ENCODE measurements around the gene ARF1.

Gene ARF1

DNA sequence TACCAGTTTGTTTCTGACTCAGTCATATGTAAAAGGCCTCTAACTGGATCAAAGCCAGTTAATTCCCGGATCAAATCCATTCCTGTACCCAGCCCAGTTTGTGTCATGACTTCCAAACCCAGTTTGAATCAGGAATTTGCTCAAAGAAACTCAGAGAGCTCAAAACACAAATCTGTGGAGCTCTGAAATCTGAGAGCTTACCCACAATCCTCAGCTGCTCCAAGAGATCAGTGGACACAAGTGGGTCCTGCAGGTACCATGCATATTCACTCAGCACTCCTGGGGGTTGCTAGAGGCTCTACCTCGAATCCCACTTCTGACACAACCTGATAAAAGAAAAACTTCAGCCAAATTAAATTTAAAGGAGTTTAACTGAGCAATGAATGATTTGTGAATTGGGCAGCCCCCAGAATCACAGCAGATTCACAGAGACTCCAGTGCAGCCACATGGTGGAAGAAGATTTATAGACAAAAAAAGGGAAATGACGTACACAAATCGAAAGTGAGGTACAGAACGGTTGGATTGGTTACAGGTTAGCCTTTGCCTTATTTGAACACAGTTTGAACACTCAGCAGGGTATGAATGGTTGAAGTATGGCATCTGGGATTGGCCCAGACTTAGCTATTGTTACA is 38.5 kb downstream of the ARF1 start:
- no peak for DNase-seq (ENCODE audit: low read depth in 2 of 2)

DNA sequence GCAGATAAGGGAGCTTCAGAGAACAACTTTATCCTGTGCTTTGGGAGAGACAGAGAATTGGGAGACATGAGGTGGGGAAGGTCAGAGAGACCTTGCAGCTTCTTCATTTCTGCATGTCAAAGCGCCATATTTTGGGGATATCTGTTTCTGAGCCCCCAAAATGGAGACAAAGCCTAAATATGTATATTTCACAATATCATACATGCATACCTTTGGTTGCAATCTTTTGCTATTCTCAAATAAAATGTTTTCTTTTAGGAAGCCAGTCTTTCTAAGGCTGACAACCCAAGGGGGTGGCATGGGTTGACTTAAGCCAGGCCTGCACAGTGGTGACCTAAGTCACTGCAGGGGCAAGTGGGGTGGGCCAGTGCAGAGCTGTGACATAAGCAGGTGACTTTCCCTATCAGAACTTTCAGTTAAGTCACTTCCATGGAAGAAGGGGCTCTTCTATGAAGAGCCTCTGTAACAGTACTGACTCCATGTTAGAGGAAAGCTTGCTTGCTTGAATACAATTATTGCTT is 40.5 kb downstream of the ARF1 start:
- DNase-seq (ENCODE audit: low read depth in 2 of 2), result no peak

DNA sequence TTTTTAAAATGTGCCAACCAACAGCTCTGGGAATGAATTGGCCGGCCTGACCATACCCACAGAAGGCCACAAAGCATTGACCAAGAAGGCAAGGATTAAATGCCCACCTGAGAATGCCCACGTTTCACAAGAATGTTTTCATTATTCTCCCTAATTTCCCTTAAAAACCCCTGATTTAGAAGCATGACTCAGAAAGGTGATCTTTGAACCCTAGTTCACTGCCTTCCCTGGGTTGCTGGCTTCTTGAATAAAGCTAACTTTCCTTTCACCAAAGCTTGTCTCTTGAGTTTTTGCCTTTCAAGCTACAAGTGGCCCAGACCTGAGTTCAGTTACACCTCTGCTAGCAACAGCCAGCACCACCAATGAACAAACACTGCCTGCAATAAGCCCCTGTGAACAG is 41.0 kb downstream of the ARF1 start:
- no peak for DNase-seq (ENCODE audit: low read depth in 2 of 2)

DNA sequence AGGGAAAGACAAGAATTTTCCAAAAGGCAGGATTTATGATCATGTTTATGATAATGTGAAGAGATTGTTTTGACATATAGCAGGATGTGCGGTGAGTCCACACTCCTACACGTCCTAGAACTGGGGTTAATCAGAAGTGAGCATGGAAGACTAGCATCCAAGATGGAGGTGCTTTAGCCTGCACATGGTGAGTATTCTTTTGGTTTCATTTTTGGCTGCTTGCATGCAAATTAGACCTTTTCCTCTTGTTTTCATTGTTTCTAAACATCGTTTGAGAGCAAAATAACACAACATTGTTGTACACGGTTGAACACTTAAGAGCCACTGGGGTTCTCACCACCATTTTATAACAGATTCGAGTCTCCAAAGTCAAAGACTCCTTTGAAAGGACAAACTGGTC is 42.7 kb downstream of the ARF1 start:
- no peak for DNase-seq (ENCODE audit: low read depth in 2 of 2)

DNA sequence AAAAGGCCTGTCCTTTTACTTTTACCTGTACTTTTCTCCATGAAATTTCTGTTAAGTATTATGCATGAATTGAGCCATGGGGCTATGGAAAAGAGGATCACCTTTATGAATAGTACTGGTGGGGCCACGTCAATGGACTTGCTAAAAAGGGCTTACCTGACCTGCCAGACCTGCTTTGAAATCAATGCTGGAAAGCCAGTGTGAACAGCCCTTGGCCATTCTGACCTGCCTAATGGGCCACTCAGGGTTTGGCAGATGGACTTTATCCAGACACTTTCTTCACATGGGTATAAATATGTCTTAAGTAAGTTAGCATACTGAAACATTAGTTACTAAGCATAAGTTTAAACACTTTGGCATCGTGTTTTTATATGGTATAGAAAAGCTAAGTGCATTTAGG is 49.3 kb downstream of the ARF1 start:
- no peak for DNase-seq (ENCODE audit: low read depth in 2 of 2)

DNA sequence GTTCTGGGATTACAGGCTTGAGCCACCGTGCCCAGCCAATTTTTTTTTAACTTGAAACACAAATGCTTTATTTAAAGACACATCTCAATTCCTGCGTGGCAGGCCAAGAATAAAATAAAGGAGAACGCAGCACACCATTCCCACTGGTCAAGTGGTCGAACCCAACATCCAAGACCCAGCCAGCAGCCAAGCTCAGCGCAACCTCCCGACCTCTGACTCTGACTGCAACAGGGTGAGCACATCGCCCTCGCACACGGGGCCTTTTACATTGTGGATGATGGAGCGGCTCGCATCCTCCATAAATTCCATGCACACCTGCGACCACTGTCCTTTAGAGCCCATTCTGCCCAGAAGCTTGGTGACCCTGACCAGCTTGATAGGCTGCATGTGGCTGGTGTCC is 52.1 kb downstream of the ARF1 start:
- no peak for DNase-seq (ENCODE audit: low read depth in 2 of 2)

DNA sequence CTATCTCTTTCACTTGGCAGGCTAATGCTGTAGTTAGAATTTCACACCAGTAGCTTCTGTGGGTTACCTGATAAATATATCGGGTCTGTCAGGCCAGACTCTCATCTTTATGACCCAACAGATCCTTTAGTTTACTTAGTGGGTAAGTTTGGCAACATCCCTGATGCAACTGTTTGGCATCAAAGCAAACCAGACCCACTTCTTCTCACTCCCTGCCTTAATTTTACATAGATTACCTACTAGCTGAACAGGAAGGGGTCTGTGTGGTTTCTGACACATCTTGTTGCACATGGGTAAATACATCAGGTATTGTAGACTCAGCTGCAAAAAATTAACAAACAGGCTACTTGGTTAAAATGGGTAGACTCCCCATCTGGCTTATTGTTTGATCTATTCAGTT is 54.4 kb downstream of the ARF1 start:
- DNase-seq (ENCODE audit: low read depth in 2 of 2), result no peak

DNA sequence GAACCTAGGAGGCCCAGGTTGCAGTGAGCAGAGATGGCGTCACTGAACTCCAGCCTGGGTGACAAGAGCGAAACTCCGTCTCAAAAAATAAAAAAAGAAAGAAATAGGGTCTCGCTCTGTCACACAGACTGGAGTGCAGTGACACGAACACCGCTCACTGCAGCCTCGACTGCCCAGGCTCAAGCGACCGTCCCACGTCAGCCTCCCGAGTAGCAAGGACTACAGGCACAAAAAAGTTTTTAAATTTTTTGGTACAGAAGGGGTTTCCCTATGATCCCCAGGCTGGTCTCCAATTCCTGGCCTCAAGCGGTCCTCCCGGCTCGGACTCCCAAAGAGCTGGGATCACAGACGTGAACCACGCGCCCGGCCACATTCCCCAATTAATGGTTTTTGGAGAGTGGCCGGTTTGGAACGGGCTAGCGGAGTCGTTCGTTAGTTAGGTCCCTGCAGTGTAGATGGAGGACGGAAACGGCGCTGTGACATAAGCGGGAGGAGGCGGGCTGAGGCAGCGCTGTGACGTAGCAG is 57.0 kb downstream of the ARF1 start:
- no peak for DNase-seq (ENCODE audit: low read depth in 2 of 2)

DNA sequence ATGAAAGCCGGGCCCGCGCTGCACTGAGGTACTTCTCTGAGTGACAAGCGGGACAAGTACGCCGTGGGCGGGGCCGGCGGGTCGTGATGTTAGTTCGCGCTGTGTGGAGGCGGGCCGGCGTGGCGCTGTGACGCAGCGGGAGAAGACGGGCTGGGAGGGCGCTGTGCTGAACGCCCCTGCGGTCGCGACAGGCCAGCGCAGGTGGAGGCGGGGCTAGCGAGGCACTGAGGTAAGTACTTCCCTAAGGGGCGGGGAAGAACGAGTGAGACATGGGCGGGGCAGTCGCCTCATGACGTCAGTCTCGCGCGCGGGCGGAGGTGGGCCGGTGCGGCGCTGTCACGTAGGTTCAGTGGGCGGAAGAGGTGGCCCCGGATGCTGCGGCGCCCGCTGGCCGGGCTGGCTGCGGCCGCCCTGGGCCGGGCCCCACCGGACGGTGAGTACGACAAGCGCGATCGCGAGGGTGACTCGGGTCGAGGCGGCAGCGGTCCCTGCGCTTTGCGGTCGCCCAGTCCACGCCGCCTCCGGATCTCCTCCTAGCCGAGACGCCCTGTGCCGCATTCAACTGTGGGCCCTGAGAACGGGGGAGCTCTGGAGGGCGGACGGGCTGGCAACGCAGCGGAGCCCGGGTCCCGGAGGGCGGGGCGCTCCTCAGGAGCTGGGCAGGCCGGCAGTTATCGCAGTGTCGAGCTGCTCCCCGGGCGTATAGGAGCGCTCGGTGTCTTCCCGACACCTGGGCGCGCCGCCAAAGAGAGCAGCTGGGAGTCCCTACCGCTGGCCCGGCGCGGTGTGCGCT is 57.6 kb downstream of the ARF1 start, which contains the start of gene GUK1:
Gene GUK1, plus strand, starts transcription at position 349 of the 793 bp plus-strand sequence. Its CDS starts 24 bp downstream, at position 373.
- DNase-seq (ENCODE audit: low read depth in 2 of 2), result peak; percentile 100

DNA sequence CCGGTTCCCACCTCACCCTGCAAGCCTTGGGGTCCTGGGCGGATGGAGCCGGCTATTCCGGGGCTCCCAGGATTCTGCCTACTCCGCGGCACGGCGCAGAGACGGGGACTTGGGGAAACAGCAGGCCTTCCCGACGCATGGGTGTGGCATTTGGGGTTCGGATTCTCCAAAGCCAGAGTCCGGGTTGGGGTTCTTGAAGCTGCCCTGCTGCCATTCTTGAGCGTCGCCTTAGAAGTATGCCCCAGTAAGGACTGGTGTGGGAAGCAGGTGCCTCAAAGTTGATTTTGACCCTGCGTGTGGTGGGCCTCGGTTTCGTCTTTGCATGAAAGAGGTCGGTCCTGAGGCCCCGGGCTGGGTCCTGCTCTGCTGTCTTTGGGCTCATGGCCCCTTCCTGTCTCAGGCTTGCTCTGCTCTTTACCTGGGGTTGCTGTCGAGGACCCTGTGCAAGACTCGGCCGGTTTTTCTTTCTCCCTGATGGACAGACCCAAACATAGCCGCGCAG is 58.3 kb downstream of the ARF1 start:
- DNase-seq (ENCODE audit: low read depth in 2 of 2), result no peak

DNA sequence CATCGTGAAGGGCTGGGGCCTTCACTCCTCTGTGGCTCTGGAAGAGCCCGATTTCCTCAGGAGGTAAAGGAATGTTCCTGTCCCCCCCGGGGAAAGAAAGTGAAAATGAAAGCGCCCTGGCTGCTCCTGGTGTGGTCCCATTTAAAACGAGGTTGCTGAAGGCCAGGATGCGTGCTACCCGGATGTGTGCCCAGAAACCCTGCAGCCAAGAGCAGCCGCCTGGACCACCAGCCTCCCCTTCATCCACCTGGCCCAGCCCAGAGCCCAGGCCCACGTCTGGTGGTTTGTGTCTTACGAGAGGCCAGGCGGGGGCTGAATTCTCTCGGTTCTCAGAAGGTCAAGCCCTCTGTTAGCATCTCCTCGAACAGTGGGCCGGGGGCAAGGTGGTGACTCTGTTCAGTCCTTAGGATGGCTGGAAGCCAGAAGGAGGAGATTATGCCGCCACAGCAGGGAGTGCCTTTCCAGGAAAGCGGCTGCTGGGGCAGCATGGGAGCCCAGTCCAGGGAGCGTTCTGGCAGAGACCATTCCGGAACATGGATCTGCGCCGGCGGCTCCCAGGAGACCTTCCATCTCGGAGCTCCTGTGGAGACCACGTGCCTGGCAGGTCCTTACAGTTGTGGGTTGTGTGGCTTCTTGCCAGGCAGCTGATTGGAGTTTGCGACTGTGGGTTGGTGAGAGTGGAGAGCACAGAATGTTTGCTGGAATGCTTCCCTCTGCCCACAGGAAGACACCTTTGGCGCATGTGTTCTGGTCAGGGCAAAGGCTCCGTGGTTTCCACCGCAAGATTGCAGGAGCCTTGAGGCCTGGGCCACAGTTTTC is 58.9 kb downstream of the ARF1 start:
- DNase-seq (ENCODE audit: low read depth in 2 of 2), result no peak

DNA sequence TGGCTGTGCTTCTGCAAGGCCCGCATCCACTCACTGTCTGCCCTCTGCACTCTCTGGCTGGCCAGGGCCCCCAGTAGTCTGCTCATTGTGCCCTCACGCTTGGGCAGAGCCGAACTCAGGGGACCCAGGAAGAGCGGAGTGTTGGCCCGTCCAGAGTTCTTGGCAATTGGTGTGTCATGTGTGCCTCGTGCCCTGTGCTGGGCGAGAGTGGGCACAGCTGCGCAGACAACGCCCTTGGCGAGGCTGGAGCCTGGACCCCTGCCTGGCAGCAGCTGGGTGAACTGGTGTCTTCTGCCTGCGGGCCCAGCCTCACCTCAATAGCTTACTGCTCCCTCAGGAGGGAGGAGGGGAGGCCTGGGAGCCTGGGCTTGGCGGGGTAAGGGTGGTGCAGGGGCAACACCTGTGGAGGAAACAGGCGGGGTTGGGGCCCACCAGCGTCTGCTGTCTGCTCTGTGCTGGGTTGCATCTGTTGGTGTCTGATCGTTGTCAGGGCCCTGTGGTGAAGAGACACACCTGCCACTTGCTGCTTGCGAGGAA is 59.7 kb downstream of the ARF1 start:
- DNase-seq (ENCODE audit: low read depth in 2 of 2), result no peak

DNA sequence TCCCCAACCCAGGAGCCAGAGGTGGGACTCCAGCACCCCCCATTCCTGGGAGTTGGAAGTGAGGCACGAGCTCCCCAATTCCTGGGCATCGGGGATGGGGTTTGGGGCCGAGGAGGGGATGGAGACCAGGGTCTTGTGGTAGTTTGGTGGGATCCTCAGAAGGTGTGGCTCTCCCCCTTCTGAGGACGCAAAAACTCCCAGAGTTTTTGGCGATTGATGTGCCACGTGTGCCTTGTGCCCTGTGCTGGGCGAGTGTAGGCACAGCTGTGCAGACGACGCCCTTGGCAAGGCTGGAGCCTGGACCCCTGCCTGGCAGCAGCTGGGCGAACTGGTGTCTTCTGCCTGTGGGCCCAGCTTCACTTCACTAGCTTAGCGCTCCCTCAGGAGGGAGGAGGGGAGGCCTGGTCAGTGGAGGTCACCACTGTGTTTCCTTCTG is 60.2 kb downstream of the ARF1 start:
- DNase-seq (ENCODE audit: low read depth in 2 of 2), result no peak

DNA sequence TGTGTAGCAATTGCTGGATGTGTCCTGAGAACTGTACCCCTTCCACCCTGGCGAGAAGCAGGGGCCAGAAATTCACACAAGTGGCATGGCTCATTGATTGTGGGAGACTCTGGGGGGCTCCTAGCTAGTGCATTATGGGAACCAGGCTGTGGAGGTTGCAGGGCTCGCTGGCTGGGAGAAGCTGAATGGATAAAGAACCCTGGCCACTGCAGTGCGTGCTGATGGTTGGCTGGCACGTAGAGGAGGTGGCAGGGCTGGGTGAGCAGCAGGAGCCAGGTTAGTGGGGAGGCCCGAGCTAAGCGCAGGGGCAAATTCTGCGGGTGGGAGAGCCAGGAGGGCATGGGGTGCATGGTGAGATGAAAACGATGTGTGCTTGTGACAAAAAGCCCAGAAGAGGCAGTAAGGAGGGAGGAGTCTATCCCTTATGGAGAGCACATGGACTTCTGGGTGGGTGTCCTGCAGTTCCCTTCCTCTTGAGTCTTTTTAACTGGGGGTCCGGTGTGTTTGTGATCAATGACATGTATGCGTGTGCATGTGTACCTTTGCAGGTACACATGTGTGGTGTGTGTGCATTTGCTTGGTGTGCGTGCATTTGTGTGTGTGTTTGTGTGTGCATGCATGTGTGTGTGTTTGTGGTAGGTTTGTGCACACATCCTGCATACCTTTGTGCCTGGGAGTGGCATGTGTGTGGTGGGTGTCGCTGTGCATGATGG is 61.1 kb downstream of the ARF1 start:
- no peak for DNase-seq (ENCODE audit: low read depth in 2 of 2)

DNA sequence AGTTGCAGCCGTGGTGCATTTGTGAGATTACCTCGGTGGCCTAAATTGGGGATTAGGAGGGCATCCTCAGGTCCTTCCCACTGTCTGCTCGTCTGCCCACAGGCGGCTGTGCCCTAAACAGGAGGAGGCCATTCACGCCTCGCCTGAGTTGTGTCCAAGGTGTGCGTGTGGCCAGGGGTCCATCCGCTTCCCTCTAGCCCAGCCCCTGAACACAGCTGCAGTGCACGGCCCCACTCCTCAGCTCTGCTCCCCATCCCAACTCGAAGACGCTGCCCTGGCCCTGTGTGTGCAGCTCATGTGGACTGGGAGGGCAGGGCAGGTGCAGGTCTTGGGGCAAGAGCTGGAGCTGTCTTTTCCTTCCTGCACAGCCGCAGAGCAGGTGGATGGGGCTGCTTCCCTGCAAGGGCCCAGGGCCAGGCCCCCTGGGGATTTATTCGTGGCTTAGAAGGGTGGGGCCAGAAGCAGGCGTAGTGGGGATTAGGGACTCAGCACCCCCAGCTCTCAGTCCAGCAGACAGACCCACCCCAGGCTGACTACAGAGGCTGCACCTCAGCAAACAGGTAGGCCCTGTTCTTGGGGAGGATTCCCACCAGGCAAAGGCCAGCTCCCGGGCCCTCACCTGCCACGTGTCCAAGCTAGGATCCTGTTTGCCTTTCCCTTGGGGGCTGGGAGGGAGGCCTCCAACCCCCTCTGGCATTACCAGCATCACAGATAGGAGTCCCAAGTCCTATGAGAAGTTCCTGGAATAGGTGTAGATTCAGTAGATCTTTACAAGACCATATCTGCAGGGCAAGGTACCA is 61.9 kb downstream of the ARF1 start:
- no peak for DNase-seq (ENCODE audit: low read depth in 2 of 2)

DNA sequence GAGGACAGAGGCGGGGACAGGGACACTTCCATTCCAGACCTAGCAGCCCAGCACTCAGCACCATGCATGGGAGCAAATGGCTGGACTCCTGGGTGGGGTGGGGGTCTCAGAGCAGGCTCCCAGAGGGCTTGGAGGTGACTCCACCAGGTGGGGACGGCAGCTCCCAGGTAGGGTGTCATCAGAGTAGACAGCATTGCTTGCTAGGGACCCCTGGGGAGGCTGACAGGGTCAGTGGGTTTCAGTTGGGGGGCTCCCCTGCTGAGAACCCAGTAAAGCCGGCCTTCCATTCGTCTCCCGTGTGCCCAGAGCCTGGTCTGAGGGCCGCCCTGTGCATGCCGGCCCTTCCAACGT is 62.5 kb downstream of the ARF1 start:
- DNase-seq (ENCODE audit: low read depth in 2 of 2), result no peak

DNA sequence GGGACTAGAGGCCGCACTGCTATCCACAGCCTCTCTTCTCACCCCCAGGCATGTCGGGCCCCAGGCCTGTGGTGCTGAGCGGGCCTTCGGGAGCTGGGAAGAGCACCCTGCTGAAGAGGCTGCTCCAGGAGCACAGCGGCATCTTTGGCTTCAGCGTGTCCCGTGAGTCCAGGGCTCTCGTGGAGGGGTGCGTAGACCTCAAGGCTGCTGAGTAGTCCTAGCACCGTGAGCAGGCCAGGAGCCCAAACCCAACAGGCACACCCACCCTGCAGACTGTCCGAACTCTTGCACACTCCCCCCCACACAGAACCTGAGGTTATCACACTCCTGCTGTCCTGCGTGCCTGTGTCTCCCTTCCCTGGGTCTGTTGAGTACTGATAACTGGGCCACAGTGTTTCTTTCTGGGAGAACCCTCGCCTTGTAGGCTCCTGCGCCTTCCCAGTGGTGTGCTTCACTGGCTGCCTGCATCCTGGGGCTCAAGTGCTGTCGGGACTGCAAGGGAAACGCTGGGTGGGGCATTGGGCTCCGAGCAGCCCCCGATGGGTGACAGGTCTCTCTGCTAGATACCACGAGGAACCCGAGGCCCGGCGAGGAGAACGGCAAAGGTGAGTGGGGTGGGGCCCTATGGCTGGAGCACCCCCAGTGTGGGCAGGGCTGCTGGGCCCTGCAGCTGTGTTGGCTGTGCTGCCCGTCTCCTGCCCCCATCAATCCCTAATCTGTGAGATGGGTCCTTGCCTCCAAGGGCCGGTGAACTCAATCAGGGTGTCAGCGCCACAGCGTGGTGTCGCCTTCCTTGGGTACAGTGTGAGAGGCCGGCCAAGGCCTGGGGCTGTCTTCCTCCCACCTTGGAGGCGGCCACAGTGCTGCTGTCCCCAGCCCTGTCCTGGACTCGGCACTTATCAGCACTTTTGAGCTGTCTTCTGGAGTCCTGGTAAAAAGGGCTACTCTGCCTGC is 63.2 kb downstream of the ARF1 start:
- no peak for DNase-seq (ENCODE audit: low read depth in 2 of 2)

DNA sequence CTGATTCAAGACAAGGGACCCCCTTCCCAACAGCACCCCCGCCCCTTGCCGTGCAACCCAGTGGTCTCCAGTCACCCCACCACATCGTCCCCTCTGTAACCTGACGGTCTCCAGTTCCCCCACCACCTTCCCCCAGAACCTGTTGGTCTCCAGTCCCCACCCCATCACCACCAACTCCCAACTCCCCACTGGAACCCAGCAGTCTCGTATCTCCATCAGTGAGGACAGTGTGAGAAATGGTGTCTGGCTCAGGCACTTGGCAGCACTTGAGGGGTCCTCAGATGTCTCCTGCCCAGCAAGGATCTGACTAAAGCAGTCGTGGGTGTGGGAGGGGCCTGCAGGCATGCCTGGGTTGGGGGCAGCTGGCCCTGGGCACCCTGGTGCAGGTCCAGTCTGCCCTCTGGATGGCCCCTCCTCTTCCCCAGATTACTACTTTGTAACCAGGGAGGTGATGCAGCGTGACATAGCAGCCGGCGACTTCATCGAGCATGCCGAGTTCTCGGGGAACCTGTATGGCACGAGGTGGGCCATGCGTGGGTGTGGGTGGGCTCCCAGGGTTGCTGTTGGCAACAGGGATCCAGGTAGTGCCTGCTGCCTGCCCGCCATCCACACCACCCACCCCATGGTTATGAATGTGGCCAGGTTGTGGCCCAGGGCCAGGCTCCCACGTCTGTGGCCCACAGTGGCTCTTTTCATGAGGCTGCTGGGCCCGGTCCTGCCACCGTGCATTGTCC is 64.1 kb downstream of the ARF1 start:
- no peak for DNase-seq (ENCODE audit: low read depth in 2 of 2)
